DMS79 treated with DMSO at 0.1 percent for 48 hours (cell line): ENCODE results near the gene ITLN1.

ENCODE experiments used
- DNase-seq: peaks from one replicate; lab custom pipeline; 2025; lab: John Stamatoyannopoulos, UW

Gene ITLN1

GRCh38 chr1:160858097-160858496 is 26.9 kb downstream of the ITLN1 start:
- no peak for DNase-seq

DNA sequence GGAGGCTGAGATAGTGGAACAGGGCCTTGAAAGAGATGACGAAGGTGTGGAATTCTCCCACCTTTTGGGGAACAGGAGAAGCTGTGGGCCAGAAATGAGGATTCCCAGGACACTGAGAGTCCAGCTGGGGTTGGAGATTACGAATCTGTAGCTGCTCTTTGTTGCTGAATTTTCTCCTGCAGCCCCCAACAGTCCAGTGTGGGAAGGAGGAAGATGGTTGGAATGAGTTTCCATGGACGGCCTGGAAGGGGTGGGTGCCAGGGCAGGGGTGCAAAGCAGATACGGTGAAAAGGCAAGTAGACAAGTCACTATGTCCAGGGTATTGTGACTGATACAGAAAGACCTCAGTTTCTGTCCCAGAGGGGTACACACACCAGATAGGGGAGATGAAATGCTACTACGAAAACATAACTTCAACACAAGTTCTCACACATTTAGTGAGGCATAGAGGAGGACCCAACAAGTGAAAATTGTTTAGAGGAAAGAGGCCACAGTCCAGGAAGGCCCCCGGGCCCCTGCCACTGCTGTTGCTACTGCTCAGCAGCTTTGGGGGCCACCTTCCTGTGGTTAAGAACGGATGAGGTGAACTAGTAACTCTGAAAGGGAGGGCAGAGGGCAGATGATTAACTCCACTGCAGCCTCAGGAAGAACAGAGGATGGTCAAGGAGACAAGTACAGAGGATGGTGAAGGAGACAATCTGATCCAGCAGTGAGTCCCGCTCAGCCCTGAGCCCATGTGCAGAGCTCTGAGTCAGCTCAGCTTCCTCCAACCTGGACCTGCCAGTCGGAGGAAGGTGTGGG is 29.6 kb downstream of the ITLN1 start:
- DNase-seq: no peak

DNA sequence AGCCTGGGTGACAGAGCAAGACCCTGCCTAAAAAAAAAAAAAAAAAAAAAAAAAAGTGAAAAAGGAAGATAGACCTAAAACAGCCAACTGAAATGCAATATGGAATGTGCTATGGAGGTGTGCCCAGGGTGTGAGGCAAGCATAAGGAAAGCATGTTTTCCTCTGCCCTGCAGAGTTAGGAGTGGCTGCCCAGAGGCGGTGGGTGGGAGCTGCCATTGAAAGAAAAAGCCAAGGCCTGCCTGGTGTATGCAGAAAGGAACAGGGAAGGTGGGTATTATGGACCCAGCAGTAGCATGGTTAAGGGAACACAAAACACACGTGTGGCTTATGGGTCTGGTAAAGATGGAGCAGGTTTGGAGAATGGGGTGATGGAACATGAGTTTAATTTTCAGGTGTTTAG is 31.2 kb downstream of the ITLN1 start:
- DNase-seq: no peak

GRCh38 chr1:160853014-160853413 is 32.0 kb downstream of the ITLN1 start:
- no peak for DNase-seq

DNA sequence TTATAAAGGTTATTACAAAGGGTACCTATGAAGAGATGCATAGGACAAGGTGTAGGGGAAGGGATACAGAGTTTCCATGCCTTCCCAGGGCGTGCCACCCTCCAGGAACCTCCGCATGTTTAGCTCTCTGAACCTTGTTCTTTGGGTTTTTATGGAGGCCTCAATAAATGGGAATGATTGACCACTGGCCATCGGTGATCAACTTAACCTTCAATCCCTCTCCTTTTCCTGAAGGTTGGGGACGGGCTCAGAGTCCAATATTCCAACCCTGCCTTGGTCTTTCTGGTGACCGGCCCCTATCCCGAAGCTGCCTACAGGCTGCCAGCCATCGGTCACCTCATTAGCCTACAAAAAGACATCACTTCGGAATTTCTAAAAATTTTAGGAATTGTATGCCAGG is 34.0 kb downstream of the ITLN1 start:
- DNase-seq: no peak

DNA sequence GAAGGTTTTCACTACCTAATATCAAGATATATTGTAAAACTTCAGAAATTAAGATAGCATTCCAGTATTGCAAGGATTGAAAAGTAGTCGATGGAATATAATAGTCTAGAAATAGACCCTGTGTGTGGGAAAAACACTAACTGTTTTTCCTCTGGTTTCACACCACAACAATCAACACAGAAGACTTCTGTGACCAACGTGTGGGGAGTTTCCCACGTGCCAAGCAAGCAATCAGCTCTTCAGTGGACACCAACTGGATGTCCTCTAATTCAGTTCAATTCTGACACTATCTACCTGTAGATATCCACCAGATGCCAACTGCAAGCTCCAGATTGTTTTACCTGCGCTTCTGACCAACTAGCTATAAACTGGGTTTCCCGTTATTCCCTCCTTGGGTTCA is 34.4 kb downstream of the ITLN1 start:
- no peak for DNase-seq

DNA sequence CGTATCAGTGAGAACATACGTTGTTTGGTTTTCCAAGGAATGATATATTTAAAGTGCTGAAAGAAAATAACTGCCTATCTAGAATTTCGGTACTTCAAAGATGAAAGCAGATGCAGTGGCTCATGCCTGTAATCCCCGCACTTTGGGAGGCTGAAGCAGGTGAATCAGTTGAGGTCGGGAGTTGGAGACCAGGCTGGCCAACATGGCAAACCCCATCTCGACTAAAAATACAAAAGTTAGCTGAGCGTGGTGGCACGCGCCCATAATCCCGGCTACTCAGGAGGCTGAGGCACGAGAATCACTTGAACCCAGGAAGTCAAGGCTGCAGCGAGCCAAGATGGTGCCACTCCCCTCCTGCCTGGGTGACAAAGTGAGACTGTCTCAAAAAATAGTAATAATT is 38.7 kb downstream of the ITLN1 start:
- no peak for DNase-seq

DNA sequence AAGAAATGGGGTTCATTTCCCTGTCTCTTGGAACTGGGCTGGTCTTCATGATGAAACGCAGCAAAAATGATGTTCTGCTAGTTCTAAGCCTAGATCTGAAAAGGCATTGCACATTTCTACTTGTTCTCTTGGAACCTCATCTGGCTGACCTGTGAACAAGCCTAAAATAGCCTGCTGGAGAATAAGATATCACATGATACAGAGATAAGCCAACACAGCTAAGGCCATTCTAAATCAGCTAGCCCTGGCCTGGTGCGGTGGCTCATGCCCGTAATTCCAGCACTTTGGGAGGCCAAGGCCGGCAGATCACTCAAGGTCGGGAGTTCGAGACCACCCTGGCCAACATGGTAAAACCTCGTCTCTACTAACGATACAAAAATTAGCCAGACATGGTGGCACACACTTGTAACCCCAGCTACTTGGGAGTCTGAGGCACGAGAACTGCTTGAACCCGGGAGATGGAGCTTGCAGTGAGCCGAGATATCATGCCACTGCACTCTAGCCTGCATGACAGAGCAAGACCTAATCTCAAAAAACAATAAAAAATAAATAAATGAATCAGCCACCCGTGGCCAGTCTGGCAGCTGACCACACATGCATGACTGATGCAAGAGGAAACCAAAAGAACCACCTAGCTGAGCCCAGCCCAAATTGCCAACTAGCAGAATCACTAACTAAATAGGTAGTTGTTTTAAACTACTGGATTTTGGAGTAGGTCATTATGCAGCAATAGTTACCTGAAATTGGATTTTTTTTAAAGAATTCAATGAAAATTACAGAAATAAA is 40.3 kb downstream of the ITLN1 start:
- DNase-seq: no peak

DNA sequence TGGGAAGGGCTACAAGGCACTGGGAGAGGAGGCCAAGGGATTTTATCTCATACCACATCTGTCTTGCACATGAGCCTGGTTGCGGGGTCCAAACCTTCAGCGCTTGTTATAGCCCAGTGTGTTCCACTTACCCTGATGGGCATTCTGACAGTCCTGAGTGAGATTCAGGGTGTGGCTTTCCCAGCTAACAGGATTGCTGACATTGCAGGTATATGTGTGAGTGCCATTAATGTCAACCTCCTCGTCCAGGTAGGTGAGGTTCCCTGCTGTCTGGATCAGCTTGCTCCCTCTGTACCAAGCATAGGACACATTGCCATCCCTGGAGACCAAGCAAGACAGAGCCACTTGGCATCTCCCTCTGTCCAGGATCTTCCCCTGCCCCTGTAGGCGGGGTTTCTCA is 43.9 kb downstream of the ITLN1 start:
- no peak for DNase-seq

- no peak for DNase-seq
These were observed 45.2 kb downstream of the ITLN1 start for GRCh38 chr1:160839746-160840145.

DNA sequence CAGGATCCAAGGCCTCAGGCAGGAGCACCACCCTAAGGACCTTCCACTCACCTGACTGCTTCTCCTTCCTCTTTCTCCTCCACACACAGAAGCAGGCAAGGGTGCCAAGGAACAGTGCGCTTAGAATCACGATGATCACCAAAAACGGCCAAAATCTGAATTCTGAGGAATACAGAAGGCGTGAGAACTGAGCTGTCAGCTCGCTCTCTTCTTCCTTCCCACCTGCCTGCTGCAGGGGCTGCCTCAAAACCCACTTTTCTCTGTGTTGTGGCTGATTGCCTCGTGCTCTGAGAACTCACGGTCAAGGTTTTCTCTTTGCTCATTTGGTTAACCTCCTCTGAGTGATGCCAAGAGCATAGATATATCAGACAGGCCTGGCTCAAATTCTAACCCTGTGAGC is 46.1 kb downstream of the ITLN1 start:
- no peak for DNase-seq

DNA sequence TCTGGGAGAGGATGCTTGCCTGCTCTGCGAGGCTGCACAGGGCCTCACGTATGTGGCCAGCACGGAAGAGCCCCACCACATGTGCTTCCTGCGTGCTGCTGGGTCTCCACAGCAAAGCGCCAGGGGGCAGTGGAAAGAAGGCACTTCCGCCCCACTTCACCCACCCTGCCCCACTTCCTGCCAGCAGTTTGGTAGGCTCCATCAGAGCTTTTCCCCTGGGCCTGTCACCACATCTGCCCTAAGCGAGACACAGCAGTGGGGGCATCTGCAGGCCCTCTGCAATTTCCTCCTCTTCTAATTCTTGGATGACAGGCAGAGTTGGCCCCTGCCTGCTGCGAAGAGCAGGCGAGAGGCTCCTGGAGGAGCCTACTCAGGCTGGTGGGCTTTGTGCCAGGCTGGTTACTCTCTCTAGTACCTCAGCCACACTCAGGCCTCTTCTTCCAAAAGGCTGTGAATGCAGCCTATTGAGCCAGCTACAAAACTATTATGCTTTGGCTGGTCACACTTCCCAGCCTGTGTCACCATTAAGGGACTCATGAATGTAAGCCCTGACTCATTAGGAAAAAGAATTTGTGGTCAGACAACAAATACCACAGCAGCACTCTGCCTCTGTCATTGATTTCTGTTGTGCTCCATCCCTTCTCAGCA is 47.3 kb downstream of the ITLN1 start:
- peak; percentile 33 for DNase-seq

DNA sequence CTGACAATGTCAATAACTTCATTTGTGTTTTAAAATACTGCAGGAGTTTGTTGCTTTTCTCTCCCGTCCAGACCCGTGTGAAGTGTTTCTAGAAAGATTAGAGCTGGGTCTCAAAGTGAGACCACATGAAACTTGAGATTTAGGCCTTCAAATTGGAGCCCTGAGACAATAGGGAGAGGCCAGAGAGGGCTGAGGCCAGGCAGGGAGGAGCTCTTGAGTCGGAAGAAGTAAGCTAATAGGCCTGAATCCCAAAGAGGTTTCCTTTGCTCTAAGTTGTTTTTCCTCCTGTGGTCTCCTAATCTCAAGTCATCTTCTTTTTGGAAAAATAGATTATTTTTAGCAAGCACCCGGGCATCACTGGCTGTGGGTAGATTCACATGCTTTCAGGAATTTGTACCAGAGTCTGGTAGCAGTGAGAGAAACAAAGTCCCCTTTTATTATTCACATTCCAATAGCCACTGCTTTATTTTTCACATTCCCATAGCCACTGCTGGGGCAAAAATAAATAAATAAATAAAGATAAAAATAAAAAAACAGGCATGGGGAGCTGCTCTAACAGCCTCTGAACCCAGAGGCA is 47.9 kb downstream of the ITLN1 start:
- no peak for DNase-seq

DNA sequence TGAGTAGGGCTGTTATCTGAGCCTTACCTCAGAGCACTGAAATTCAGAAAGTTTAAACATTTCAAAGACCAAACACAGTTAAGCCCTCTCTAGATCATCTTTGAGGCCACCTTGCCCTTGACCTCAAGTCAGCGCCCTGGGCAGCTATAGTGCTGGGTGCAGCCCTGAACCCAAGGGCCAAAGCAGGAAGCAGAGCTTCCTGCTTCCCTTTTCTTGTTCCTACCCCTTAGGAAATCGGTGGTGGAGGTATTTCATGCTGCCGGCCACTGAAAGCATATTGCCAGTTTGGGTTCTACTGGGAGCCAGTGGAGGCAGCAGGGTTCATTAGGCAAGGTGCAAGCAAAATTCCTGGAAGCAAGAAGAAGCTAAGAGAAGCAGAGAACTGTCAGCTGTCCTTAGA is 48.4 kb downstream of the ITLN1 start:
- no peak for DNase-seq

DNA sequence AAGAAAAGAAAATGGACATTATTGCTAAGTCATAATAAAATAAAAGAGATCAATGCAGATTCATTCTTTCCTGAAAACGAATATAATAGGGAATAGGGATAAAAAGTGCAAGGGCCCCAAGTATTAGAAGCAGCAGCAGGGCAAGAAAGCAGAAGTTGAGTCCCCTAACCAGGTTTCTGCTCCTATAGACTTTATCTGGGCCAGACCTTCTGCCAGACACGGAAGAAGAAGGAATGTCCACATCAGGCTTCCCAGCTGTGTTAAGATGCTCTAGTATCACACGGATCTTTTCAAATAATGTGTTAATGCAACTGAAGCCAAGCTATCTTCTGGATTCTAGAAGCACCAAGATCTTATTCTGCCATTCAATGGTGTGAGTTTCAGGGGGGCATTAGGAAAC is 49.2 kb downstream of the ITLN1 start:
- DNase-seq: no peak

DNA sequence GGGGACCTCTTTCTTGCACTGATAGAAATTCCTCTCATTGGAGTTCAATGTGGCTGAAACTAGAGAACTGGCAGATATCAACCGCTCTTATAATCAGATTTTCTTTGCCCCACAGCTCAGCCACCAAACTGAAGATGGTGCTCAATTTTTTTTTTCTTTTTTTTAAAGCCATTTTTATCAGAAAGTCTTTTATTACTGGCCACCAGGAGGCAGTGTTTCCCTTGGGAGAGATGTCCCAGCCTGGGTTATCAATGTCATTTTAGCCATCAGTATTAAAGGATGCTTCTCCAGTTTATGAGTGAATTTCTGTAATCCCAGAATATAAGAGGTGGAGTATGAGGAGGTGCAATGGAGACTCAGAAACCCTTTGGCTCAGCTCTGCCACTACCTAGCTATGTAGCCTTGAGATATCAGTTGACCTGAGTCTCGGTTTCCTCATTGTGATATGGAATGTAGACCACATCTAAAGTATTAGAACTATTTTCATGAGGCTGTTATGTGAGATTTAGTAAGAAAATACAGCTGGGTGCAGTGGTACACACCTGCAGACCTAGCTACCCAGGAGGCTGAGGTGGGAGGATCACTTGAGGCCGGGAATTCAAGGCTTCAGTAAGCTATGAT is 49.9 kb downstream of the ITLN1 start:
- no peak for DNase-seq

DNA sequence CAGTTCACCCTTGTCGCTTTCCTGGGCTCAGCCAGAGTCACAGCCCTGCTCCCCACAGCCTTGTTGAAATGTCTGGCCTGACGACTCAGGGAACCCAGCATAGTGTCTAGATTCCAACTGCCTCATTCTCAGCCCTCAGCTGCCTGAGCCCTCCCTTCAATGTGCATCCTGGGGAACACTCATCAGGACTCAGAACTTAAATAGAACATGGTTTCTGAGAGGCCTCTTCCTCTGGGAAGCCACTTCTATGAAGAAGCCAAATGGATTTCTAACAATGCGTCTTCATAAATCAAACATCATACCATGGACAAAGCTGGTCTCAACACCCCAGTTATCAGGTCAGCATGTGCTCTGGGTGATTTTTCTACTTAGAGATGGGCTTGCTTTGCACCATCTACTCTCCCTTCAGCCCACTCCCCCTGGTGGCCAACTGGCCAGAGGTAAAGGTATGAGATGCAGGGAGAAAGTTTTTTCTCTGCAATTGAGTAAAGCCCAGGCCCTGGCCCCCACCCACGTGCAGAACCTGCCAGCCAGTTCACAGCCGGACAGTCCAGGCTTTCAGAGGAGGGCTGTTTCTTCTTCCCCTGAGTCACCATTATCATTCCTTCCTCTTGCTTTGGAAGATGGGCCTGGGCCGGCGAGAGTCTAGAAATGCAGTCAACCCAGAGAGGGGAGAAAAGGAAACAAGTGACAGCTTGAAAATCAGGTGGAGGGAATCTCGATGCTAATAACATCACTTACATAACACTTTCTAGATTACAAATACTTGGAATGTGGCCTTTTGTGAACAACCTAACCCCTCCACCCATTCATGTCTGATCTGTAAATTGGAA is 54.4 kb downstream of the ITLN1 start:
- no peak for DNase-seq

DNA sequence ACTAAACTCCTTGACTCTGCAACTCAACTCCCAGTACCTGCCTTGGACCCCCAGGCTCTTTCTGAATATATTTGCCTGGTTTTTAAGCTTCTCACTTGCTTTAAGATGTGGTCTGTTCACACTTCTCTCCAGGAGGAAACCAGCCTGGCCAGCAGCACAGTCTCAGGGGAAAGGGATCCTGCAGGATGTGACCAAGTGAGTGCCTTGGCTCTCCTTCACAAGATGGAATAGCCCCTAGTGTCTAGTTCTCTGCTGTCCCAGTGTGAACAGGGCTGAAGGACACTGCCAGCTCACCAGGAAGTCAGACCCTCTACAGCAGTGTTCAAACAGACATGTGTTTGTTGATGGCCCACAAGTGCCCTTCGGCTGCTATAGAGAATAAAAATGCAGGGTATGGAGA is 55.2 kb downstream of the ITLN1 start:
- no peak for DNase-seq

- DNase-seq: no peak
These were observed 57.6 kb downstream of the ITLN1 start for GRCh38 chr1:160827418-160827817.

DNA sequence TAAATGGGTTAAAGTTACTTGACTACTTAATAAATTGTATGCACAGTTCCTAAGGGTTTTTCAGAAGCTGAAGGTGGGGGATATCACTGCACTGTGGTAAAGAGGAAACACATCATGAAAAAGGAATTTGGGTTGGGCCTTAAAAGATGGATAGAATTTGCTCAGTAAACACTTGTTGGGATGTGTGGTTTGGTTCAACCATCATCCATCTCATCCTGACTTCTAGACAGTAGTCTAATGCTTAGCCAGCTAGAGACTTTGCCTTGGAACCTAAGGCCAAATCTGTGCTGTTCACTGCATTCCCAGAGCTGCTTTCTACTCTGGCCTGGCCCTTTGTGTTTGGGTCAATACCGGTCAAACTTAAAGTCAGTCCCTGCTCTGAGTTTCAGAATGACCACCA is 58.4 kb downstream of the ITLN1 start:
- no peak for DNase-seq
